Stimulated activated effector memory CD8-positive, alpha-beta T cell treated with anti-CD3 and anti-CD28 coated beads, Interleukin-12 subunit alpha, Interleukin-12 subunit beta, amount 100 ng/mL, for 72 hours (primary cell): ENCODE results near the gene NDUFA11.
"Not testable (repeated sequence)": the region's sequence is repeated elsewhere in the genome, so short reads cannot be mapped to it uniquely, and the experiment has no call there.

ENCODE experiments used
- ATAC-seq: fragments of 150-1000 bp; cut with Tn5 transposase; 2 replicates; pipeline ENCODE4 v1.10.0; 2021
- DNase-seq, 2 donors: peaks; one replicate each; pipeline ENCODE4 v3.0.0; 2021 to 2022; ENCODE audit warnings: low spot score in 2 of 2
- H3K27ac Mint-ChIP-seq: one replicate; pipeline ENCODE4 v1.8.0; 2022; ENCODE audit warnings: mild to moderate bottlenecking, mixed read lengths
- H3K36me3 Mint-ChIP-seq: one replicate; pipeline ENCODE4 v1.8.0; 2022; ENCODE audit warnings: mild to moderate bottlenecking, mixed read lengths
- H3K4me1 Mint-ChIP-seq: one replicate; pipeline ENCODE4 v1.8.0; 2022; ENCODE audit warnings: mixed read lengths
- H3K4me3 Mint-ChIP-seq: one replicate; pipeline ENCODE4 v1.8.0; 2022; ENCODE audit warnings: mild to moderate bottlenecking, mixed read lengths
- H3K9me3 Mint-ChIP-seq: one replicate; pipeline ENCODE4 v1.8.0; 2022; ENCODE audit warnings: mixed read lengths

NDUFA11 gene

DNA sequence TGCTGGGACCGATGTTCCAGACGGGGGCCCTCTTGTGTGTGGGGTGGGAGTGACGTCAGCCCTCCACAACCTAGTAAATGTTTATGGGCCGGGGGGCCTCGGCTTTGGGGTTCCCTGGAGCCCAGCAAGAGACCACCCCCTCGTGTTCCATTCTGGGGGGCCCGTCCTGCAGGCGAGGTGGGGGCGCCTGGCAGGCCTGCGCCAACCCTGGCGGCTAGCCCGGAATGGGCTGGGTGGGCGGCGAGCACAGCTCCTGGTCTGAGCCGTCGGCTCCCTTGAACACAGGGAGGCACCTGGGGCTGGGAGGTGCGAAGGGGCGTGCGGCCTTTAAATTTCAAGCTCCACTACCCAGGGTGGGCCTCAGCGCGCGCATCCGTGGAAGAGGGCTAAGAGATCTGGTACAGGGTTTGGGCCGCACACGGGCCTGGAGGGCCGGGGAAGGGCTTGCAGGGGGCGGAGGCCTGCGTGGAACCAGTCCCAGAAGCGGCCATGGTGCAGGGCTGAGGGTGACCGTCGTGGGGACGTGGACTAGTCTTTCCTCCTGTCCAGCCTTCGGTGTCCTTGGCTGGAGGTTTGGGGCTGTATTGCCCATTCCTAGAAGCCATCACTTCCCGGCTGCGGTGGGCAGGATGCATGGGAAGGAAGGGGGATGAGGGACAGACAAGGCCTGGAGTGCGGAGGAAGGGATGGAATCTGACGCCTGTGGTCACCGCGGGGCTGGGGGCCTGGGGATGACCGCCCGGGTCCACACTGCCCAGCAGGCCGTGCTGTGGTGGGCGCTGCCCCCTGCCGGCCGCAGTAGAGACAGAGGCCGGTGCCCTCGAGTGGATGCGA, 11.4 kb downstream of the NDUFA11 start:
- DNase-seq (no peak), ATAC-seq (peak; percentile 45)
- no peak overlapping the region for H3K27ac Mint-ChIP-seq
- H3K4me3 Mint-ChIP-seq = no peak overlapping the region
- H3K9me3 Mint-ChIP-seq = no peaks in the 10 kb centered on the region
- H3K36me3 Mint-ChIP-seq = peaks cover 27% of the 10 kb centered on the region
- peaks cover 12% of the 10 kb centered on the region for H3K4me1 Mint-ChIP-seq

DNA sequence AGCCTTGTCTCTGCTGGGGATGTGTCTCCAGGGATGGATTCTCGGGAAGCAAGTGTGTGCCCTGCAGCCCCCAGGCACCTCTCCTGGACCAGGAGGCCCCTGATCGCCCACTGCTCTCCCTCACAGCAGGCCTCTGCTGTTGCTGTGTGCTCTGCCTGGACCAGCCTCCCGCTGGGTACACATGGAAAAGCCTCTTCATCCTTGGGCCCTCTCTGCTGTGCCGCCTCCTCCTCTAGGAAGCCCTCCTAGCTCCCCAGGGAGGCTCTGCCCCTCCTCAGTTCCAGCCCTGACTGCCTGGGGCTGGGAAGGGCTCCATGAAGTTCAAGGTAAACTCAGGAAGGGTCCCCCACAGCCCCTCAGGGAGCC, 12.0 kb downstream of the NDUFA11 start:
- H3K4me3 Mint-ChIP-seq = no peak overlapping the region
- H3K9me3 Mint-ChIP-seq = no peaks in the 10 kb centered on the region
- ATAC-seq (no peak), DNase-seq (no peak)
- H3K4me1 Mint-ChIP-seq = peaks cover 12% of the 10 kb centered on the region
- peaks cover 27% of the 10 kb centered on the region for H3K36me3 Mint-ChIP-seq
- no peak overlapping the region for H3K27ac Mint-ChIP-seq

DNA sequence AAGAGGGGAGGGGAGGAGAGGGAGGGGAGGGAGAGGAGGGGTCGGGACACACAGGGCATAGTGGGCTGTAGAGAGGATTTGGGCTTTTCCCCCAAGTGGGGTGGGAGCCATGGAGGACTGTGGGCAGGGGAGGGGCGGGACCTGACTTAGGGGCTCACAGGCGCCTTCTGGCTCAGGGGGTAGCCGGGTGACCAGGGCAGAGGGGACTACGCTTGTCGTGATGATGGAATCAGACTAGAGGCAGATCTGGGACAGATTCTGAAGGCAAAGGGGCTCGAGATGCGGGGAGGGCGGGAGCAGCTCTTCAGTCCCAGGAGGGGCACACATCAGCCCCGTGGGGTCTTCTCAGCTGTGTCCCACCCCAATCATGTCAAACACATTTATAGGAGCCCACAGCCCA, 13.5 kb downstream of the NDUFA11 start:
- no peaks in the 10 kb centered on the region for H3K9me3 Mint-ChIP-seq
- DNase-seq (no peak), ATAC-seq (peak; percentile 15)
- no peak overlapping the region for H3K4me3 Mint-ChIP-seq
- peaks cover 12% of the 10 kb centered on the region for H3K4me1 Mint-ChIP-seq
- no peak overlapping the region for H3K27ac Mint-ChIP-seq
- H3K36me3 Mint-ChIP-seq = peaks cover 21% of the 10 kb centered on the region

DNA sequence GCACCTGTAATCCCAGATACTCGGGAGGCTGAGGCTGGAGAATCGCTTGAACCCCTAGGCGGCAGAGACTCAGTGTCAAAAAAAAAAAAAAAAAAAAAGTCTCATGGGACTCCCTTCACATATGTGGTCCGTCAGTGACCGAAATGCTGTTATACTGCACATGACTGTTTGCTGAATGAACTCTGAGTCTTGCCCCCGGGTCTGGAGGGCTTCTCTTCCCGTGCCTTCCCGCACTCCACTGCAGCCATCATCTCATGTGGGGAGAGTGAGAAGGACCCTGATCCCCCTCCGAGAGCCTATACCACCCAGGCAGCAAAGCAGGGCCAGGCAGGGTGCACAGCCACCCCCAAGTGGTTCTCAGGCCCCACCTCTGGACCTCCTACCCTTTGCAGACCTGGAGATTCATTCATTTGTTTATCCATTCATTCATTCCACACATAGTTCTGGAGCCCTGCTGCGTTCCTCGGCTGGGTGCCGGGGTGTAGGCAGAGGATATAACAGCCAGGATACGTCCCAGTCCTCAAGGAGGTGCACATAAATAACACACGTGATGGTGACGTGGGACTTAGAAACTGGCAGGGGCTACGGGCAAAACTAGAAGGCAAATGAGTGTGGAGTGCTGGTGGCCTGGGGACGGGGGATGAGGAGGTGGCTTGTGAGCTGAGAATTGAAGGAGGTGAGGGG, 14.2 kb downstream of the NDUFA11 start:
- ATAC-seq = peak; percentile 3
- Mint-ChIP-seq H3K4me3 (no peak overlapping the region), H3K9me3 (no peaks in the 10 kb centered on the region), H3K4me1 (peaks cover 12% of the 10 kb centered on the region), H3K36me3 (peaks cover 21% of the 10 kb centered on the region), H3K27ac (peak overlapping the region; percentile 34)
- no peak for DNase-seq

DNA sequence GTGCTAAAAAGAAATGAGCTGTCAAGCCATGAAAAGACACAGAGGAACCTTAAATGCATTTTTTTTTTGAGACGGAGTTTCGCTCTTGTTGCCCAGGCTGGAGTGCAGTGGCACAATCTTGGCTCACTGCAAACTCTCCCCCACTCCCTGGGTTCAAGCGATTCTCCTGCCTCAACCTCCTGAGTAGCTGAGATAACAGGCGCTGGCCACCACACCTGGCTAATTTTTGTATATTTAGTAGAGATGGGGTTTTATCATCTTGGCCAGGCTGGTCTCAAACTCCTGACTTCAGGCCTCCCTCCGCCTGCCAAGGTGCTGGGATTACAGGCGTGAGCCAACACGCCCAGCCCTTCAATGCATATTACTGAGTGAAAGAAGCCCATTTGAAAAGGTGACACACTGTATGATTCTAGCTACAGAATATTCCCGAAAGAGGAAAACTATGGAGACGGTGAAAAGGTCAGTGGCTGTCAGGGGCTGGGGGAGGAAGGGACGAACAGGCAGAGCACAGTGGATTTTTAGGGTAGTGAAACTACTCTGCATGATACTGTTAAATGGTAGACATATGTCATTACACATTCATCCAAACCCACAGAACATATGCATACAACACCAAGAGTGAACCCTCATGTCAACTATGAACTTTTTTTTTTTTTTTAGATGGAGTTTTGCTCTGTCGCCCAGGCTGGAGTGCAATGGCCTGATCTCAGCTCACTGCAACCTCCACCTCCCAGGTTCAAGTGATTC, 19.4 kb downstream of the NDUFA11 start:
- not testable (repeated sequence) for DNase-seq, H3K4me1 Mint-ChIP-seq, H3K4me3 Mint-ChIP-seq, ATAC-seq, H3K36me3 Mint-ChIP-seq, H3K9me3 Mint-ChIP-seq, H3K27ac Mint-ChIP-seq

DNA sequence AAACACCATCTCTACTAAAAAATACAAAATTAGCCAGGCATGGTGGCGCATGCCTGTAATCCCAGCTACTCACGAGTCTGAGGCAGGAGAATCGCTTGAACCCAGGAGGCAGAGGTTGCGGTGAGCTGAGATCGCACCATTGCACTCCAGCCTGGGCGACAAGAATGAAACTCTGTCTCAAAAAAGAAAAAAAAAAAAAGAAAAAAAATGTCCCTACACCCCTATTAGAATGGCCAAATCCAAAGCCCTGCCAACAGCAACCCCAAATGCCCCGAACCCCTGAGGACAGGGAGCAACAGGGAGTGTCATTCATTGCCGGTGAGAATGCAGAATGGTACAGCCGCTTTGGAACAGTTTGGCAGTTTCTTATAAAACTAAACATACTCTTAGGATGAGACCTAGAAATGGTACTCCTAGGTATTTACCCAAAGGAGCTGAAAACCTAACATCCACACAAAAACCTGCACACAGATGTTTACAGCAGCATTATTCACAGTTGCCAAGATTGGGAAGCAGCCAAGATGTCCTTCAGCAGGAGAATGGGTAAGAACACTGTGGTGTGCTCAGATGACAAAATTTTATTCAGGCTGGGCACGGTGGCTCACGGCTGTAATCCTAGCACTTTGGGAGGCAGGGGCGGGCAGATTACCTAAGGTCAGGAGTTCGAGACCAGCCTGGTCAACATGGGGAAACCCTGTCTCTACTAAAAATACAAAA, 20.3 kb downstream of the NDUFA11 start:
- not testable (repeated sequence) for H3K9me3 Mint-ChIP-seq, DNase-seq, H3K27ac Mint-ChIP-seq, H3K4me1 Mint-ChIP-seq, H3K36me3 Mint-ChIP-seq, H3K4me3 Mint-ChIP-seq, ATAC-seq

DNA sequence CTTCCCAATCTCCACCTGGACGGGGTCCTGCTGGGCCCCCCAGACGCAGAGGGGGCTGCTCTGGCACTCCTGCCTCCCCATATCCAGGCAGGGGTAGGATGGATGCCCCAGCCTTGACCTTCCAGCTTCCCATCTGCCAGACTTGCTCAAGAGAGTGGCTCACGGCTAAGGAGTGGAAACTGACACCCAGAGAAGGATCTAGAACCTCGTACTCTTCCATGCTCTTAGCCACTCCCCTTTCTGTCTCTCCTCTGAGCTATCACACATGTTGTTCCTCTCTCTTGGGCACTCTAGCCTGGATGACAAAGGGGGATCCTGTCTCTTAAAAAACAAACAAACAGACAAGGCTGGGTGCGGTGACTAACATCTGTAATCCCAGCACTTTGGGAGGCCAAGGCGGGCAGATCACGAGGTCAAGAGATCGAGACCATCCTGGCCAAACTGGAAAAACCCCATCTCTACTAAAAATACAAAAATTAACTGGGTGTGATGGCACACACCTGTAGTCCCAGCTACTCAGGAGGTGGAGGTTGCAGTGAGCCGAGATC, 21.1 kb downstream of the NDUFA11 start:
- H3K27ac Mint-ChIP-seq = no peak overlapping the region
- ATAC-seq (no peak), DNase-seq (no peak)
- H3K36me3 Mint-ChIP-seq = no peaks in the 10 kb centered on the region
- H3K4me3 Mint-ChIP-seq = no peak overlapping the region
- H3K4me1 Mint-ChIP-seq = no peaks in the 10 kb centered on the region
- no peaks in the 10 kb centered on the region for H3K9me3 Mint-ChIP-seq

DNA sequence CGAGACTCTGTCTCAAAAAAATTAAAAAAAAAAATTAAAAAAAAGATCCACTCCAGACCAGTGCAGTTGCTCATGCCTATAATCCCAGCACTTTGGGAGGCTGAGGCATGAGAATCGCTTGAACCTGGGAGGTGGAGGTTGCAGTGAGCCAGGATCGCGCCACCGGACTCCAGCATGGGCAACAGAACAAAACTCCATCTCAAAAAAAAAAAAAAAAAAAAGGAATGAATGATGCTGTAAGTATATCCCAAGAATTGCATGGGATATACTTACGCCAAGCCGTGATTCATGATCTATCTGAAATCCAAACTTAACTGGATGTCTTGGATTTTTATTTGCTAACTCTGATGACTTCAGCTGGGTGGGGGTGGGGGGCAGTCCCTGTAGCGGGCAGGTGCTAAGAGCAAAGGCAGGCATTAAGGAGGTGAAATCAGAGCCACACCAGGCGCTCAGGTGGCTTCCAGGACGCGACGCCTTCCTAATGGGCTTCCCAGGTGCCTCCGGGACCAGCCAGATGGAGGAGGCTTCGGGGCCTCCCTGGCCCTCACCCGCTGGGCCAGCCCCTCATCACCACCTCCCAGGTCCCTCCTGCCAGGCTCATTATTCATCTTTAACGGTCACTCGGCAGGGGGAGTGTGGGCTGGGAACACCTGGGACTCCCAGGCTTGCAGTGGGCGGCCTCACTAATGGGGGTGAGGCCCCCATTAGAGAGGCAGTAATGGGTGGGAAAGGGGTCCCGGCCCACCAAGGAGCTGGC, 21.9 kb downstream of the NDUFA11 start:
- DNase-seq (no peak), ATAC-seq (no peak)
- no peak overlapping the region for H3K27ac Mint-ChIP-seq
- H3K9me3 Mint-ChIP-seq = no peaks in the 10 kb centered on the region
- H3K36me3 Mint-ChIP-seq = no peaks in the 10 kb centered on the region
- H3K4me1 Mint-ChIP-seq = no peaks in the 10 kb centered on the region
- no peak overlapping the region for H3K4me3 Mint-ChIP-seq

DNA sequence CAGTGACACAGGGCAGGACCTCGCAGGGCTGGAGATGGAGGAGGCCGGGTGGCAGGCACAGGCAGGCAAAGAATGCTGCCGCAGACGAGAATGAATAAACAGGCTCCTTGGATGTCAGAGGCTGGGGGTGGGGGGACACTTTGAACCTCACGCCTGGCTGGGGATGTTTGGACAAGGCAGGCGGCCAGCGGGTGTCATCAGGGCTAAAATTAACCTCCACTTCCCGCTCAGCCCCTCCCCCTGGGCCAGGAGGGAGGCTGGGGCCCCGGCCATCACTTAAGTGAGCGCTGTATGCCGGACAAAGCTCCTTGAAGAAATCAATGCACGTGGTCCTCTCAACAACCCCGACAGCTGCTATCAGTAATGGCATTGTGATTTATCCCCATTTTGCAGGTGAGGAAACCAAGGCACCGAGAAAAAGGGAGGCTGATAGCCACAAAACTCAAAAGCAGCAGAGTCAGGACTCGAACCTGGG, 22.9 kb downstream of the NDUFA11 start:
- no peak for ATAC-seq
- DNase-seq = no peak
- H3K27ac Mint-ChIP-seq = no peak overlapping the region
- no peak overlapping the region for H3K4me3 Mint-ChIP-seq
- no peaks in the 10 kb centered on the region for H3K4me1 Mint-ChIP-seq
- H3K9me3 Mint-ChIP-seq = no peaks in the 10 kb centered on the region
- H3K36me3 Mint-ChIP-seq = no peaks in the 10 kb centered on the region

DNA sequence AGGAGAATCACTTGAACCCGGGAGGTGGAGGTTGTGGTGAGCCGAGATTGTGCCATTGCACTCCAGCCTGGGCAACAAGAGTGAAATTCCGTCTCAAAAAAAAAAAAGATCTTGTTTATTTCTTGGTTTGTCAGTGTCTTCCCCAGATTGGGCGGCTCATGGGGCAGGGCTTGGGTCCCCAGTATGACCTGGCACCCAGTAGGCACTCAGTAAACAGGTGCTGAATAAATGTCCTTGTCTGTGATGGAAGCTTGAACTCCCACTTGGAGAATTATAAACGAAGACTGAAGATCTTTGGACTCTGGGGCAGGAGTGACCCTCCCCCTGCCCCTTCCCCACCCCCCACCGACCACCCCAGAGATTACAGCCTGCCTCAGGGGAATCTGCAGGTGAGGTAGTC, 23.4 kb downstream of the NDUFA11 start:
- DNase-seq (no peak), ATAC-seq (no peak)
- no peaks in the 10 kb centered on the region for H3K9me3 Mint-ChIP-seq
- no peaks in the 10 kb centered on the region for H3K36me3 Mint-ChIP-seq
- H3K27ac Mint-ChIP-seq = no peak overlapping the region
- H3K4me3 Mint-ChIP-seq = no peak overlapping the region
- no peaks in the 10 kb centered on the region for H3K4me1 Mint-ChIP-seq

DNA sequence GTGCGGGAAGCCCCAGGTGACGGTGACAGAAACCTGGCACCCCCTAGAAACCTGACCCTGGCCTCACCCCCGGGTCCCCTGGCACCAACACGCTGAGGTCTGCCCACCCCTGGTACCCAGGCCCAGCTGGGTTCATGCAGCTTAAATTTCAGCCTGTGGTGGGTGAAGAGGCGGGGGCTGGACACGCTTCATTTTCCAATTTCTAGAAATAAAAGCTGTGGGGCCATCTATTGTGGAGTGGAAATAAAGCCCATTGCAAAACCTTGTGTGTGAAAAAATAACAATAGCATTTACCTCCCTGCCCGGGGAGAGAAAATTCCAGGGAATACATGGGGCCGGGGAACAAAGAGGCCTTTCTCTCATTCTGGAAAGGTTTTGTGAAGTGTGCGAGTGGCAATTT, 25.7 kb downstream of the NDUFA11 start:
- no peak overlapping the region for H3K4me3 Mint-ChIP-seq

DNA sequence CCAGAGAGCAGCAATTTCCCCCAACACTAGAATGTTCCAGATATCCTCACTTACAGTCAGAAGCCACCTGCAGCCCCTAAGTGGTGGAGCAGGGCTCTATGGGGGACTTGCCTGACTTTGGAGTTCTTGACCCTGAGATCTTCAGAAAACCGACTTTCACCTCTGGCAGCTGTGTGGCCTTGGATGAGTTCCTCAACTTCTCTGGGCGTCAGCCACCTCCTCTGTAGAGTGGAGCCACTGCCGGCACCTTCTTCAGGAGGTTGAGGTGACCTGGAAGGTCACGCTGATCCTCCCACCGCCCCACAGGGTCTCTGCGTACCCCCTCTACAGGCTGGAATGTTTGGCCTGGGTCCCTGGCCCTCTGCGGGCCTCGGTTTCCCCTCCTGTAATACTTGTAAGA, 26.2 kb downstream of the NDUFA11 start:
- Mint-ChIP-seq H3K36me3 (no peaks in the 10 kb centered on the region), H3K27ac (no peak overlapping the region), H3K9me3 (no peaks in the 10 kb centered on the region), H3K4me3 (no peak overlapping the region), H3K4me1 (no peaks in the 10 kb centered on the region)
- DNase-seq (no peak), ATAC-seq (no peak)

More for the DNA sequence above, 25.7 kb downstream of the NDUFA11 start:
- no peak for ATAC-seq
- no peak overlapping the region for H3K27ac Mint-ChIP-seq
- no peaks in the 10 kb centered on the region for H3K36me3 Mint-ChIP-seq
- H3K4me1 Mint-ChIP-seq = no peaks in the 10 kb centered on the region
- no peak for DNase-seq
- no peaks in the 10 kb centered on the region for H3K9me3 Mint-ChIP-seq

DNA sequence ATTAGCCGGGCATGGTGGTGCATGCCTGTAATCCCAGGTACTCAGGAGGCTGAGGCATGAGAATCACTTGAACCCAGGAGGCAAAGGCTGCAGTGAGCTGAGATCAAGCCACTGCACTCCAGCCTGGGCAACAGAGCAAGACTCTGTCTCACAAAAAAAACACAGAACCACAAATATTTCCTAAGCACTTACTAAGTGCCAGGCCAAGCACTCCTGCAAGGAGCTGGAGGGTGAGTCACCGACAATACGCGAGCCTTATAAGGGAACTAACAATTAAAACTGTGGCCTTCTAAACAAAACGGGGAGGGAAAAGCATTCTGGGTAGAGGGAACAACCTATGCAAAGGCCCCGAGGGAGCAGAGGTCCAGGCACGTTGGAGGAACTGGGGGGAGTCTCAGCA, 29.1 kb downstream of the NDUFA11 start:
- not testable (repeated sequence) for H3K4me3 Mint-ChIP-seq, H3K27ac Mint-ChIP-seq, DNase-seq, H3K36me3 Mint-ChIP-seq, H3K9me3 Mint-ChIP-seq, ATAC-seq, H3K4me1 Mint-ChIP-seq

DNA sequence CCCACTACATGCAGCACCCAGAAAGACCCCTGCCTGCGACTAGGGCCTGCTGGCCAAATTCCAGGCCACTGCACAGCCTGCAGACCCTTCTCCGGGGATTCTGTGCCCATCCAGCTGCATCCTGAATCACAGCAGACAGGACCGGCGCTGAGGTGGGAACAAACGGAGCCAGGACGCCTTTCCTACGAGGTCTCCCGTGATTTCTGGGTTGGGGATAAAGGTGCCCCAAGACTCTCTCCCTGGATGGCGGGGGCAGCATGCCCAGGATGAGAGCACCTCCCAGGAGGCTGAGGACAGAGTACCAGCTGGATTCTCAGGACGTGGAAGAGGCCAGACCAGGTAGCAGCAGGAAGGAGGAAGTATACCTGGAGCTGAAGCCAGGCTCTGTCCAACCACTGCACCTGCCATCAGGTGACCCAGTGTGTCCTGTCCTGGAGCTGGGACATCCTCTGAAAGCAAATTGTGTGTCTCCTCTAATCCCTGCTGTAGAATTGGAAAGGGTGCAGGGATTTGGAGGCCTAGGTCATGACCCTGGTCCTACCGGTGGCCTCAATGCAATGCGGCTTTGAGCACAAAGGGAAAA, 29.9 kb downstream of the NDUFA11 start:
- Mint-ChIP-seq H3K27ac (no peak overlapping the region), H3K4me1 (no peaks in the 10 kb centered on the region), H3K9me3 (no peaks in the 10 kb centered on the region), H3K36me3 (no peaks in the 10 kb centered on the region), H3K4me3 (no peak overlapping the region)
- DNase-seq = no peak
- ATAC-seq = no peak
